IMR-90 (cell line): Measurements from ENCODE around the gene SLC40A1. TPM values are rescaled to one million over a fixed set of nuclear protein-coding genes. Genes with fewer than 3 reads are reported as not detected.

ENCODE experiments used
- ATAC-seq: fragments of 200-7000 bp; cut with Tn5 transposase; 2 replicates; pipeline ENCODE4 v1.9.1; 2020; ENCODE audit warnings: low read depth, mild to moderate bottlenecking, moderate library complexity
- BruUV-seq: library from RNA; stranded (reverse); fragments of 400-500 nt; replicated peaks from 2 replicates; lab custom pipeline; 2021; lab: Mats Ljungman, UMichigan
- CTCF ChIA-PET: fragments of 300-600 bp; formaldehyde crosslinking; extraction: SDS; loops from one replicate; lab custom pipeline; 2021; ENCODE audit warnings: antibody characterized with exemption; lab: Yijun Ruan, JAX
- POLR2A ChIA-PET: fragments of 300-600 bp; sonication (Branson Sonifier 250); formaldehyde crosslinking; loops from one replicate; lab custom pipeline; 2022; ENCODE audit warnings: antibody characterized with exemption; ENCODE audit not compliant: unreplicated experiment; lab: Charles Lee
- DNase-seq: peaks from one replicate; pipeline ENCODE4 v3.0.0; 2013
- H2AFZ ChIP-seq: replicated peaks from 2 replicates; pipeline ENCODE3; 2013; ENCODE audit warnings: low read length, mild to moderate bottlenecking; ENCODE audit not compliant: poor library complexity
- H2AK5ac ChIP-seq: 2 replicates; pipeline ENCODE4 v1.6.1; 2013; ENCODE audit warnings: low read depth, low read length, inconsistent platforms
- H2AK9ac ChIP-seq: replicated peaks from 2 replicates; pipeline ENCODE3; 2013; ENCODE audit warnings: mild to moderate bottlenecking, low read depth, low read length, moderate library complexity; ENCODE audit not compliant: poor library complexity
- H2BK120ac ChIP-seq: 2 replicates; pipeline ENCODE4 v1.6.1; 2013; ENCODE audit warnings: low read depth, low read length, inconsistent platforms
- H2BK15ac ChIP-seq: 3 replicates; pipeline ENCODE4 v1.6.1; 2013; ENCODE audit warnings: low read depth, low read length, inconsistent platforms
- H2BK20ac ChIP-seq: 2 replicates; pipeline ENCODE4 v1.6.1; 2013; ENCODE audit warnings: low read depth, mild to moderate bottlenecking, inconsistent platforms, low read length, moderate library complexity
- H2BK5ac ChIP-seq: 2 replicates; pipeline ENCODE4 v1.6.1; 2013; ENCODE audit warnings: mild to moderate bottlenecking, low read depth, low read length, inconsistent platforms; ENCODE audit not compliant: poor library complexity, severe bottlenecking
- H3K14ac ChIP-seq: replicated peaks from 2 replicates; pipeline ENCODE4 v1.6.1; 2013; ENCODE audit warnings: low read depth, low read length, inconsistent platforms
- H3K18ac ChIP-seq: 2 replicates; pipeline ENCODE4 v1.6.1; 2013; ENCODE audit warnings: low read depth, low read length, control low read depth
- H3K23ac ChIP-seq: 2 replicates; pipeline ENCODE4 v1.6.1; 2013; ENCODE audit warnings: low read depth, low read length, inconsistent platforms
- H3K27ac ChIP-seq: 2 replicates; pipeline ENCODE4 v1.5.1; 2013; ENCODE audit warnings: mild to moderate bottlenecking, control low read depth, low read length; ENCODE audit not compliant: insufficient read depth
- H3K27me3 ChIP-seq: 2 replicates; pipeline ENCODE4 v1.6.1; 2013; ENCODE audit warnings: low read length; ENCODE audit not compliant: control insufficient read depth, insufficient read depth
- H3K36me3 ChIP-seq: 2 replicates; pipeline ENCODE4 v1.6.1; 2013; ENCODE audit warnings: low read length, mixed read lengths; ENCODE audit not compliant: control insufficient read depth, insufficient read depth
- H3K4ac ChIP-seq: 2 replicates; pipeline ENCODE4 v1.6.1; 2013; ENCODE audit warnings: low read depth, low read length, inconsistent platforms
- H3K4me1 ChIP-seq: 2 replicates; pipeline ENCODE4 v1.6.1; 2013; ENCODE audit warnings: low read length, mixed read lengths; ENCODE audit not compliant: control insufficient read depth, insufficient read depth
- H3K4me2 ChIP-seq: 2 replicates; pipeline ENCODE4 v1.6.1; 2013; ENCODE audit warnings: low read depth, mild to moderate bottlenecking, control low read depth, low read length, moderate library complexity
- H3K4me3 ChIP-seq: 2 replicates; pipeline ENCODE4 v1.5.1; 2013; ENCODE audit warnings: low read depth, mild to moderate bottlenecking, control low read depth, low read length, moderate library complexity; ENCODE audit not compliant: insufficient read depth
- H3K56ac ChIP-seq: 2 replicates; pipeline ENCODE4 v1.6.1; 2013; ENCODE audit warnings: low read length, inconsistent platforms; ENCODE audit not compliant: insufficient read depth; ENCODE audit errors: extremely low read depth
- H3K79me1 ChIP-seq, 2 experiments: 2 replicates each; pipeline ENCODE4 v1.6.1; 2013; ENCODE audit warnings: low read length in 2 of 2, inconsistent platforms in 1 of 2, low read depth in 1 of 2
- H3K9ac ChIP-seq: 2 replicates; pipeline ENCODE4 v1.6.1; 2013; ENCODE audit warnings: low read depth, low read length, control low read depth
- H3K9me1 ChIP-seq: 2 replicates; pipeline ENCODE4 v1.6.1; 2013; ENCODE audit warnings: low read length, inconsistent platforms; ENCODE audit not compliant: insufficient read depth
- H3K9me3 ChIP-seq: 2 replicates; pipeline ENCODE4 v1.6.1; 2013; ENCODE audit warnings: low read length; ENCODE audit not compliant: control insufficient read depth, insufficient read depth
- H4K20me1 ChIP-seq: 2 replicates; pipeline ENCODE4 v1.6.1; 2013; ENCODE audit warnings: low read length, inconsistent platforms; ENCODE audit not compliant: insufficient read depth
- H4K5ac ChIP-seq: 2 replicates; pipeline ENCODE4 v1.6.1; 2013; ENCODE audit warnings: mild to moderate bottlenecking, low read depth, low read length, control low read depth
- H4K8ac ChIP-seq, 2 experiments: 2 replicates each; pipeline ENCODE4 v1.6.1; 2013; ENCODE audit warnings: low read depth in 2 of 2, low read length in 2 of 2, control low read depth in 1 of 2, inconsistent platforms in 1 of 2
- H4K91ac ChIP-seq: 2 replicates; pipeline ENCODE4 v1.6.1; 2013; ENCODE audit warnings: low read depth, low read length, inconsistent platforms; ENCODE audit not compliant: insufficient read depth
- CEBPB ChIP-seq: IDR thresholded peaks from 2 replicates; pipeline ENCODE4 v1.6.1; 2012; ENCODE audit warnings: low read depth, low read length, improper control_type of control experiment
- MAFK ChIP-seq: IDR thresholded peaks from 2 replicates; pipeline ENCODE4 v1.6.1; 2012; ENCODE audit warnings: low read depth, low read length, improper control_type of control experiment
- RFX5 ChIP-seq: IDR thresholded peaks from 2 replicates; pipeline ENCODE4 v1.8.0; 2012; ENCODE audit warnings: low read depth, mild to moderate bottlenecking, low read length, moderate library complexity
- WGBS, 2 experiments: methylation state at CpG; one replicate each; pipeline versions ENCODE4 v1.1.5 to v1.1.7; 2013; ENCODE audit warnings: missing lambda C conversion rate in 2 of 2; ENCODE audit not compliant: insufficient read length in 1 of 2; ENCODE audit errors: extremely low coverage in 2 of 2; 5-methylcytosine and 5-hydroxymethylcytosine counted together
- dilution Hi-C: fragments of 300-500 bp; cut with HindIII; formaldehyde crosslinking; loops from one replicate; pipeline ENCODE4 v1.14.3; 2018; ENCODE audit warnings: low sequenced_read_pairs; ENCODE audit not compliant: unreplicated experiment
- in situ Hi-C: fragments of 300-500 bp; cut with MboI; formaldehyde crosslinking; loops from 3 replicates; pipeline ENCODE4 v1.14.3; 2019; ENCODE audit warnings: low sequenced_read_pairs, inconsistent platforms, mixed read lengths
- intact Hi-C: fragments of 100-400 bp; cut with micrococcal nuclease; formaldehyde crosslinking; loops from 2 replicates; pipeline ENCODE4 v1.10.0; 2022
- polyA plus RNA-seq, 3 experiments: library from polyadenylated mRNA; depleted of rRNA; stranded (reverse); fragments of >200 nt; gene quantifications; 2 replicates each; pipeline ENCODE4 v1.2.3, GENCODE V29; 2012; ENCODE audit warnings: low replicate concordance in 1 of 3
- total RNA-seq: library from RNA; depleted of rRNA; stranded (reverse); fragments of >200 nt; gene quantifications from 2 replicates; pipeline ENCODE4 v1.2.3, GENCODE V29; 2012

SLC40A1 gene
- total and polyA plus RNA-seq, 2 of the 4 experiments (the other 2 are of a cell fraction): 1.5 to 5.0 TPM

DNA sequence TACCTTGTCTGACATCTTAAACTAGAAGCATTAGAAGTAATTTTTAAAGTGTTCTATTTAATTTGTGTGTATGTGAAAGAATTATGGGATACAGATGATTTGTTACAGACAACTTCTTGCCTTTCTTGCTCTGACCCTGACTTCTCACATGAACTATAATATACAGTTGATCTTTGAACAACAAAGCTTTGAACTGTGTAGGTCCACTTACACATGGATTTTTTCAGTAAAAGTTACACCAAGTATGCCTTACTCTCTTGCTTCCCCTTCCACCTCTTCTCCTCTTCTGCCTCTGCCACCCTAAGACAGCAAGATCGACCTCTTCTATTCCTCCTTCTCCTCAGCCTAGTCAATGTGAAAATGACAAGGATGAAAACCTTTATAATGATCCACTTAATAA lies 42.2 kb downstream of the SLC40A1 start:
- ATAC-seq (no peak), DNase-seq (no peak)
- H3K4ac ChIP-seq: no peak overlapping the region
- H3K4me3 ChIP-seq: no peak overlapping the region
- H4K91ac ChIP-seq: no peak overlapping the region
- H3K9me1 ChIP-seq: 0 out of 2 replicates have a peak, but pooled peaks cover 2% of the 10 kb centered on the region
- no peaks in the 10 kb centered on the region for H3K36me3 ChIP-seq
- H2AFZ ChIP-seq: no peak overlapping the region
- no peak overlapping the region for H2BK20ac ChIP-seq
- H3K4me2 ChIP-seq: no peak overlapping the region
- BruUV-seq: no TSS peak
- H2BK120ac ChIP-seq: no peak overlapping the region
- no peaks in the 10 kb centered on the region for H4K20me1 ChIP-seq
- H3K27ac ChIP-seq: no peak overlapping the region
- no peak overlapping the region for H2BK5ac ChIP-seq
- no peak overlapping the region for H4K5ac ChIP-seq
- no CpG with 5 or more reads among the region's 1 CpG for WGBS, 2 experiments
- H4K8ac ChIP-seq: no peak overlapping the region
- H3K27me3 ChIP-seq: no peaks in the 10 kb centered on the region
- H2BK15ac ChIP-seq: no peak overlapping the region
- no peak overlapping the region for H3K14ac ChIP-seq
- in situ Hi-C loops: no loop called here
- ChIA-PET POLR2A (no interaction called here), CTCF (interaction anchor here (1.5 kb wide), 1 partner anchor 12 kb away, joined by 4 read pairs; no protein-coding TSS in a partner anchor)
- no peak overlapping the region for H2AK9ac ChIP-seq
- TF ChIP-seq CEBPB: no peak
- no peak for TF ChIP-seq RFX5
- no peak for TF ChIP-seq MAFK
- H3K79me1 ChIP-seq: no peaks in the 10 kb centered on the region
- no peak overlapping the region for H3K23ac ChIP-seq
- no peaks in the 10 kb centered on the region for H3K9me3 ChIP-seq
- H3K9ac ChIP-seq: no peak overlapping the region
- no peak overlapping the region for H3K56ac ChIP-seq
- dilution Hi-C loops: no loop called here
- intact Hi-C loops: no loop called here
- no peak overlapping the region for H3K18ac ChIP-seq
- peaks cover 3% of the 10 kb centered on the region for H3K4me1 ChIP-seq
- no peak overlapping the region for H2AK5ac ChIP-seq
